MM.1S (cell line): ENCODE results near the gene IER2.

Experiments used
- DNase-seq: peaks from one replicate; pipeline ENCODE4 v3.0.0-alpha.2; 2015
- H2AFZ ChIP-seq: fragments of 300-600 bp; sonication (generic); 2 replicates; pipeline ENCODE4 v1.6.0; 2016; ENCODE audit warnings: antibody characterized with exemption, low read length
- H3F3A ChIP-seq: fragments of 300-600 bp; sonication (generic); 2 replicates; pipeline ENCODE4 v1.6.1; 2016; ENCODE audit warnings: mild to moderate bottlenecking, antibody characterized with exemption, low read length, moderate library complexity, mixed read lengths; ENCODE audit not compliant: insufficient read depth
- H3K27ac ChIP-seq: fragments of 300-600 bp; sonication (generic); 2 replicates; pipeline ENCODE4 v1.5.1; 2016; ENCODE audit warnings: mild to moderate bottlenecking, low read length
- H3K27me3 ChIP-seq: fragments of 300-600 bp; sonication (generic); replicated peaks from 2 replicates; pipeline ENCODE4 v1.6.0; 2016; ENCODE audit warnings: low read length; ENCODE audit not compliant: insufficient read depth
- H3K36me3 ChIP-seq: fragments of 300-600 bp; sonication (generic); replicated peaks from 2 replicates; pipeline ENCODE4 v1.6.1; 2016; ENCODE audit warnings: mild to moderate bottlenecking, low read length, mixed read lengths; ENCODE audit not compliant: insufficient read depth
- H3K4me1 ChIP-seq: fragments of 300-600 bp; sonication (generic); 2 replicates; pipeline ENCODE4 v1.6.1; 2016; ENCODE audit warnings: low read length, mixed read lengths
- H3K4me2 ChIP-seq: fragments of 300-600 bp; sonication (generic); 2 replicates; pipeline ENCODE4 v1.6.0; 2016; ENCODE audit warnings: low read depth, low read length
- H3K4me3 ChIP-seq: fragments of 300-600 bp; sonication (generic); 2 replicates; pipeline ENCODE4 v1.5.1; 2016; ENCODE audit warnings: low read length, mixed read lengths
- H3K79me2 ChIP-seq: fragments of 300-600 bp; sonication (generic); 2 replicates; pipeline ENCODE4 v1.6.1; 2016; ENCODE audit warnings: mixed run types, low read length, mixed read lengths
- H3K9ac ChIP-seq: fragments of 300-600 bp; sonication (generic); 2 replicates; pipeline ENCODE4 v1.6.1; 2016; ENCODE audit warnings: low read length, mixed read lengths
- H3K9me2 ChIP-seq: fragments of 300-600 bp; sonication (generic); replicated peaks from 2 replicates; pipeline ENCODE4 v1.6.1; 2016; ENCODE audit warnings: mild to moderate bottlenecking, low read length, mixed read lengths; ENCODE audit not compliant: insufficient read depth
- H3K9me3 ChIP-seq: fragments of 300-600 bp; sonication (generic); replicated peaks from 2 replicates; pipeline ENCODE4 v1.6.1; 2016; ENCODE audit warnings: mild to moderate bottlenecking, low read length, mixed read lengths; ENCODE audit not compliant: insufficient read depth
- H4K20me1 ChIP-seq: fragments of 300-600 bp; sonication (generic); 2 replicates; pipeline ENCODE4 v1.6.1; 2016; ENCODE audit warnings: mild to moderate bottlenecking, low read length, moderate library complexity, mixed read lengths; ENCODE audit not compliant: insufficient read depth
- CTCF ChIP-seq: fragments of 300-600 bp; sonication (generic); IDR thresholded peaks from 2 replicates; pipeline ENCODE4 v1.5.1; 2016; ENCODE audit warnings: antibody characterized with exemption, low read length, mixed read lengths
- EZH2 ChIP-seq: fragments of 300-600 bp; sonication (generic); optimal IDR thresholded peaks from 2 replicates; pipeline ENCODE3; 2017; ENCODE audit warnings: low read depth, mild to moderate bottlenecking, antibody characterized with exemption, low read length, mixed read lengths
- EZH2phosphoT487 ChIP-seq: fragments of 300-600 bp; sonication (generic); IDR thresholded peaks from 2 replicates; pipeline ENCODE4 v1.6.1; 2018; ENCODE audit warnings: antibody characterized with exemption, low read length

The IER2 gene

GRCh38 chr19:13169769-13170168 lies 19.6 kb downstream of the IER2 start:
- Histone ChIP-seq H3K9me2 (no peaks in the 10 kb centered on the region), H3K4me2 (no peak overlapping the region), H3K9me3 (no peaks in the 10 kb centered on the region), H3K36me3 (no peaks in the 10 kb centered on the region), H3K79me2 (no peaks in the 10 kb centered on the region), H3K4me3 (no peak overlapping the region), H3K27ac (no peak overlapping the region), H3K27me3 (peaks cover 24% of the 10 kb centered on the region), H4K20me1 (no peaks in the 10 kb centered on the region), H3K9ac (no peak overlapping the region), H3K4me1 (peaks cover 10% of the 10 kb centered on the region), H3F3A (0 out of 2 replicates have a peak, but pooled peaks cover 7% of the 10 kb centered on the region), H2AFZ (no peak overlapping the region)
- DNase-seq = no peak
- TF ChIP-seq EZH2phosphoT487 = no peak
- TF ChIP-seq EZH2 = no peak
- TF ChIP-seq CTCF = no peak

- H3K27ac ChIP-seq = no peak overlapping the region
- peaks cover 10% of the 10 kb centered on the region for H3K4me1 ChIP-seq
- no peaks in the 10 kb centered on the region for H3K79me2 ChIP-seq
- DNase-seq = no peak
- H3K27me3 ChIP-seq = peaks cover 27% of the 10 kb centered on the region
- no peak overlapping the region for H2AFZ ChIP-seq
- TF ChIP-seq EZH2phosphoT487 (no peak), CTCF (no peak), EZH2 (no peak)
- no peak overlapping the region for H3K9ac ChIP-seq
- no peak overlapping the region for H3K4me3 ChIP-seq
- no peaks in the 10 kb centered on the region for H3K9me3 ChIP-seq
- H4K20me1 ChIP-seq = no peaks in the 10 kb centered on the region
- H3K36me3 ChIP-seq = no peaks in the 10 kb centered on the region
- H3F3A ChIP-seq = 0 out of 2 replicates have a peak, but pooled peaks cover 7% of the 10 kb centered on the region
- H3K9me2 ChIP-seq = no peaks in the 10 kb centered on the region
- H3K4me2 ChIP-seq = no peak overlapping the region
Measured at GRCh38 chr19:13171146-13171545, 20.9 kb downstream of the IER2 start.

GRCh38 chr19:13172346-13173138 lies 22.3 kb downstream of the IER2 start:
- Histone ChIP-seq H3K36me3 (no peaks in the 10 kb centered on the region), H3K27me3 (peaks cover 35% of the 10 kb centered on the region), H3K4me2 (no peak overlapping the region), H3K9ac (no peak overlapping the region), H3K27ac (no peak overlapping the region), H3K4me1 (peaks cover 5% of the 10 kb centered on the region), H4K20me1 (no peaks in the 10 kb centered on the region), H3K4me3 (no peak overlapping the region), H3K9me2 (no peaks in the 10 kb centered on the region), H3K9me3 (no peaks in the 10 kb centered on the region), H3F3A (0 out of 2 replicates have a peak, but pooled peaks cover 4% of the 10 kb centered on the region), H3K79me2 (no peaks in the 10 kb centered on the region), H2AFZ (0 out of 2 replicates have a peak overlapping the region, but pooled peaks have one; percentile 38)
- no peak for TF ChIP-seq EZH2phosphoT487
- no peak for TF ChIP-seq CTCF
- TF ChIP-seq EZH2 = no peak
- no peak for DNase-seq
